ENCODE data around the gene SCAI.
"Not testable (repeated sequence)": the region's sequence is repeated elsewhere in the genome, so short reads cannot be mapped to it uniquely, and the experiment has no call there.

SCAI gene

DNA sequence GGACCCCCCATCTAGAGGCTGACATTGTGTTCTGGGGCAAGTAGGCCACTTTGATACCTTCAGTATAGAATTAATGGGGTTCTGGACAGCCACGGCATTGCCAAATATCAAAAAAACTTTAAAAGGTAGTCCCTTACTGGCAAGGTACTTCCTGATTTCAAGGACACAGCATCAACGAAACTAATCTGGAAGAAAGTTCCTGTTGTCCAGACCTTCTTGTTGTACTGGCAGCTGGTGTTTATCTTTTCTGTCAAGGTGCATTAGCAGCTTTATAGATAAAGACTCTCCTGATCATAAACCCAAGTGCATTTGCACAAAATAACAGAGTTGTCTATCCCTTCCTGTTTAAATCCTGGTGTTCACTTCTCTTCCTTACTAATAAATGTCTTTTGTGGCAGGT, 178.7 kb downstream of the SCAI start:
- no peak for DNase-seq (ENCODE audit: low read depth)
- no peak overlapping the region for H3K4me3 ChIP-seq (ENCODE audit: low read depth, low read length)
- TF ChIP-seq, protein P1, sequence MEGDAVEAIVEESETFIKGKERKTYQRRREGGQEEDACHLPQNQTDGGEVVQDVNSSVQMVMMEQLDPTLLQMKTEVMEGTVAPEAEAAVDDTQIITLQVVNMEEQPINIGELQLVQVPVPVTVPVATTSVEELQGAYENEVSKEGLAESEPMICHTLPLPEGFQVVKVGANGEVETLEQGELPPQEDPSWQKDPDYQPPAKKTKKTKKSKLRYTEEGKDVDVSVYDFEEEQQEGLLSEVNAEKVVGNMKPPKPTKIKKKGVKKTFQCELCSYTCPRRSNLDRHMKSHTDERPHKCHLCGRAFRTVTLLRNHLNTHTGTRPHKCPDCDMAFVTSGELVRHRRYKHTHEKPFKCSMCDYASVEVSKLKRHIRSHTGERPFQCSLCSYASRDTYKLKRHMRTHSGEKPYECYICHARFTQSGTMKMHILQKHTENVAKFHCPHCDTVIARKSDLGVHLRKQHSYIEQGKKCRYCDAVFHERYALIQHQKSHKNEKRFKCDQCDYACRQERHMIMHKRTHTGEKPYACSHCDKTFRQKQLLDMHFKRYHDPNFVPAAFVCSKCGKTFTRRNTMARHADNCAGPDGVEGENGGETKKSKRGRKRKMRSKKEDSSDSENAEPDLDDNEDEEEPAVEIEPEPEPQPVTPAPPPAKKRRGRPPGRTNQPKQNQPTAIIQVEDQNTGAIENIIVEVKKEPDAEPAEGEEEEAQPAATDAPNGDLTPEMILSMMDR (IDR thresholded peaks at IDR 0.05; ENCODE audit: insufficient read depth, low read depth, low read length, missing control alignments), result no peak

DNA sequence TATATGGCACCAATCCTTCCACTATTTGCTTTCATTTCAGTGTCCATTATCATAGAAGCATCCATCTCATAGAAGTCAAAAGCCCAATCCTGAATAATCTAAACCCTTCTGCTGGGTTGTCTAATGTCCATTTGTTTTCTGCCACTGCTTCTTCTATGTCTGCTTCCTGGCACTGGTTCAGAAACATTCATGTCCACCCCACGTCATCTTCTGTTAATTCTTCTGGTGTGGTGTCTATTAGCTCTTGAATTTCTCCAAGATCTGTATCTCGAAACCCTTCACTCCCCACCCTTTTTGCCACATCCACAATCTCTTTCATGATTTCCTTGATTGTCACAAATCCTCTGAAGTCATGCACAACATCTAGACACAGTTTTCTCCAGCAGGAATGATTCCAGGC, 179.3 kb downstream of the SCAI start:
- TF ChIP-seq, protein P1 (IDR thresholded peaks at IDR 0.05; ENCODE audit: insufficient read depth, low read depth, low read length, missing control alignments), result no peak
- DNase-seq (ENCODE audit: low read depth), result no peak
- no peak overlapping the region for H3K4me3 ChIP-seq (ENCODE audit: low read depth, low read length)

DNA sequence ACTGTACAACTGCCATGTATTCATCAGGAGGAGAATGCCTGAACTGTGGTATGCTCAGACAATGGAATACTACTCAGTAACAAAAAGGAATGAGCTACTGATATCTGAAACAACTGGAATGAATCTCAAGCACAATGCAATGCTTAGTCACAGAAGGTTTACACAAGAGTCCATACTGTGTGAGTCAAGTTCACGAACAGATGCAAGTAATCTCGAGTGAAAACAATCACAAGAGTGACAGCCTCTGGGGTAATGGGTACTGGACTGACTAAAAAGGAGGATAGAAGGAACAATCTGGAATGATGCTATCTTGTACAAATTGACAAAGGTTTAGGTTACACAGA, 182.9 kb downstream of the SCAI start:
- no peak overlapping the region for H3K4me3 ChIP-seq (ENCODE audit: low read depth, low read length)
- TF ChIP-seq, protein P1 (IDR thresholded peaks at IDR 0.05; ENCODE audit: insufficient read depth, low read depth, low read length, missing control alignments), result no peak
- no peak for DNase-seq (ENCODE audit: low read depth)

DNA sequence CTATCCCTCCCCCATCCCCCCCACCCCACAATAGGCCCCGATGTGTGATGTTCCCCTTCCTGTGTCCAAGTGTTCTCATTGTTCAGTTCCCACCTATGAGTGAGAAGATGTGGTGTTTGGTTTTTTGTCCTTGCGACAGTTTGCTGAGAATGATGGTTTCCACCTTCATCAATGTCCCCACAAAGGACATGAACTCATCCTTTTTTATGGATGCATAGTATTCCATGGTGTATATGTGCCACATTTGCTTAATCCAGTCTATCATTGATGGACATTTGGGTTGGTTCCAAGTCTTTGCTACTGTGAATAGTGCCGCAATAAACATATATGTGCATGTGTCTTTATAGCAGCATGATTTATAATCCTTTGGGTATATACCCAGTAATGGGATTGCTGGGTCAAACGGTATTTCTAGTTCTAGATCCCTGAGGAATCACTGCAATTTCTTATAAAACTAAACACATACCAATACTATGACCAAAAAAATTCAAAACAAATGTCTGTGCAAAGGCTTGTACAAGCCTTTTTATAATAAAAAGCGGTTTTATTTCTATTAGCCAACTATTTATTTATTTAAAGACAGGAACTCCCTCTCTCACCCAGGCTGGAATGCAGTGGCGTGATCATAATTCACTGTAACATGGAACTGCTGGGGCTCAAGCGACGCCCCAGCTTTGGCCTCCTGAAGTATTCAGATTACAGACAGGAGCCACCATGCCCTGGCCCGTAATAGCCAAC, 183.5 kb downstream of the SCAI start:
- H3K4me3 ChIP-seq (ENCODE audit: low read depth, low read length); DNase-seq (ENCODE audit: low read depth): not testable (repeated sequence)

DNA sequence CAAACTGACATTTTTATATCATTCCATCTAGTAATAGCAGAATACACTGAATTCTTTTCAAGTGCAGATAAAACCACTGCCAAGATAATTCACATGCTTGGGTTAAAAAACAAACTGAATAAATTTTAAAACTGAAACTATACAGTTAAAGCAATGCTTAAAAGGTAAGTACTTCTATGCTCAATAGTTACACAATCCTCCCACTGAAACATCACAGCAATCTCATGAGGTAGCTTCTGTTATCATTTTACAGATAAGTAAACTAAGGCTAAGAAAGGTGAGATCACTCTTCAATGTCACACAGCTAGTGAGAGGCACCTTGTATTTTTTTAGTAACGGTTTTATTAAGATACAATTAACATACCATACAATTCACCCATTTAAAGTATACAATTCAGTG, 189.1 kb downstream of the SCAI start:
- no peak overlapping the region for H3K4me3 ChIP-seq (ENCODE audit: low read depth, low read length)
- DNase-seq (ENCODE audit: low read depth), result no peak
- TF ChIP-seq, protein P1 (IDR thresholded peaks at IDR 0.05; ENCODE audit: insufficient read depth, low read depth, low read length, missing control alignments), result no peak

DNA sequence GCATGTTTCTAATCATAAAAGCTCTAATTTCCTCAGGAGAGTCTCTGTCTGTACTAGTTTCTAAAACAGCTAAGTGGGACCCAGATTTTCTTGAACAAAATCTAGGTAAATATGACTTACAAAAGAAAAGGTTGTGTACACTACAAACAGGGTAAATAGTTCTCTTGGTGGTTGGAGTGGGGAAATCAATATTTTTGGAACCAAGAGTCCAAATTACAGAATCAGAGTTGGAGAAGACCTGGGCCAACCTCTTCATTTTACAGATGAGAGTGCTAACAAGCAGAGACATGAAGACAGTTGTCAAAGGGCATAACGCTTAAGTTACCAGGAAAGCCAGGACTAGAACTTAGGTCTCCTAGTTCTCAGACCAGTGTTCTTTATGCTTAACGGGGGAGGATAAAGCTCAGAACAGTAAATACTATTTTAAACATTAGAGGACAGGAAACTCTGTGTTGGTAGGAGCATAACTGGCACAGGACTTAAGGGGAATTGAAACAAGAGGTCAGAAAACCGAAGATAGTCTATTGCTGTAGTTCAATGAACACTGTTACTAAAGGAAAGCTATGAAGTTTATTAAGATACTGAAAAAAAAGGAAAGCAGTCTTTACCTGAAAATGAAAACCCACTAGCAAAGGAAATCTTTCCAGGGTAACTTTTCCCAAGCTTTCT, 193.1 kb downstream of the SCAI start:
- DNase-seq (ENCODE audit: low read depth), result peak; percentile 47
- TF ChIP-seq, protein P1 (IDR thresholded peaks at IDR 0.05; ENCODE audit: insufficient read depth, low read depth, low read length, missing control alignments), result no peak
- no peak overlapping the region for H3K4me3 ChIP-seq (ENCODE audit: low read depth, low read length)

DNA sequence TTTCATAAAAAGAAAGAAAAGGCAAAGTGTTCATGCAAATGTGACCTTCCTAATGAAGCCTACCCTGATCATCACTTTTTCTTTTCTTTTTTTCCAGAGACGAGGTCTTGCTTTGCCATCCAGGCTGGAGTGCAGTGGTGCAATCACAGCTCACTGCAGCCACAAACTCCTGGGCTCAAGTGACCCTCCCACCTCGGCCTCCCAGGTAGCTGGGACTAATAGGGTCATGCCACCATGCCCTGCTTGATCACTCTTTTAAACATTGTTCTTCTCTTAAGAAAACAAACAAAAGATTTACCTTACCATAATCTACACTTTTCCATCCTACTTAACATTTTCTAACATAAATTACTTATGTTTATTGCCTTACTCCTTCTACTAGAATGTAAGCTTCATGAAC, 193.9 kb downstream of the SCAI start:
- no peak overlapping the region for H3K4me3 ChIP-seq (ENCODE audit: low read depth, low read length)
- TF ChIP-seq, protein P1 (IDR thresholded peaks at IDR 0.05; ENCODE audit: insufficient read depth, low read depth, low read length, missing control alignments), result no peak
- DNase-seq (ENCODE audit: low read depth), result no peak

Measured in GM12865 (cell line).